K562 (cell line): Measurements from ENCODE around the gene ACTL9. TPM values are rescaled to one million over a fixed set of nuclear protein-coding genes. Genes with fewer than 3 reads are reported as not detected.

ENCODE experiments used
- ATAC-seq: fragments of 200-7000 bp; cut with Tn5 transposase; 3 replicates; pipeline ENCODE4 v1.9.1; 2020; ENCODE audit warnings: moderate library complexity
- BruUV-seq: library from RNA; stranded (reverse); fragments of 400-500 nt; replicated peaks from 2 replicates; lab custom pipeline; 2021; lab: Mats Ljungman, UMichigan
- CTCF ChIA-PET: fragments of 300-600 bp; formaldehyde crosslinking; extraction: SDS; loops from one replicate; lab custom pipeline; 2021; ENCODE audit warnings: low intra/inter-chr PET ratio; lab: Yijun Ruan, JAX
- POLR2A ChIA-PET: fragments of 300-600, 350-650 bp; sonication (Branson Sonifier 250); formaldehyde crosslinking; extraction: SDS; loops from one replicate; lab custom pipeline; 2021; ENCODE audit warnings: antibody characterized with exemption, inconsistent platforms; lab: Yijun Ruan, JAX
- DNase-seq, 4 experiments: peaks; one replicate each; pipeline versions ENCODE4 v3.0.0 to v3.0.0-alpha.2; 2011 to 2018; ENCODE audit warnings: low spot score in 3 of 4, mixed read lengths in 3 of 4; ENCODE audit errors: extremely low read depth in 1 of 4
- FAIRE-seq: peaks from 2 replicates; lab custom pipeline; 2011; peaks lifted over from hg19 to GRCh38; lab: Jason Lieb, UNC
- H2AFZ ChIP-seq: 2 replicates; pipeline ENCODE4 v1.6.0; 2011; ENCODE audit warnings: low read depth, low read length, control low read depth, inconsistent platforms
- H3K27ac ChIP-seq: fragments of 200-600 bp; 3 replicates; pipeline ENCODE4 v1.8.0; 2011; ENCODE audit warnings: low read depth, mild to moderate bottlenecking, control low read depth, inconsistent platforms, low read length, moderate library complexity, mixed read lengths; ENCODE audit errors: extremely low read depth
- H3K27me3 ChIP-seq, 2 experiments: fragments of 300-600 bp in 1 of 2; 2 replicates in 1 of 2; 3 replicates in 1 of 2; pipeline versions ENCODE4 v1.6.0 to v1.8.0; 2011; ENCODE audit warnings: inconsistent platforms in 2 of 2, low read length in 2 of 2, mild to moderate bottlenecking in 1 of 2, mixed read lengths in 1 of 2, moderate library complexity in 1 of 2; ENCODE audit not compliant: control insufficient read depth in 2 of 2, insufficient read depth in 2 of 2
- H3K36me3 ChIP-seq: fragments of 300-600 bp; 3 replicates; pipeline ENCODE4 v1.8.0; 2011; ENCODE audit warnings: mild to moderate bottlenecking, low read length, inconsistent platforms; ENCODE audit not compliant: control insufficient read depth, insufficient read depth
- H3K4me1 ChIP-seq, 2 experiments: fragments of 200-600 bp in 1 of 2; replicated peaks in 1 of 2; 2 replicates in 1 of 2; 3 replicates in 1 of 2; pipeline versions ENCODE4 v1.5.1 to v1.8.0; 2011; ENCODE audit warnings: inconsistent platforms in 2 of 2, low read length in 2 of 2, mild to moderate bottlenecking in 1 of 2, mixed read lengths in 1 of 2, moderate library complexity in 1 of 2; ENCODE audit not compliant: control insufficient read depth in 2 of 2, insufficient read depth in 2 of 2
- H3K4me2 ChIP-seq: 2 replicates; pipeline ENCODE4 v1.6.1; 2011; ENCODE audit warnings: low read length, control low read depth, inconsistent platforms, mixed read lengths; ENCODE audit not compliant: insufficient read depth
- H3K4me3 ChIP-seq: fragments of 200-600 bp; sonication (generic), shearing (Covaris generic); 2 replicates; pipeline ENCODE4 v1.5.1; 2016; ENCODE audit warnings: control low read depth, inconsistent platforms
- H3K79me2 ChIP-seq: fragments of 200-600 bp; 3 replicates; pipeline ENCODE4 v1.8.0; 2011; ENCODE audit warnings: low read length, inconsistent platforms; ENCODE audit not compliant: control insufficient read depth, insufficient read depth
- H3K9ac ChIP-seq, 2 experiments: 2 replicates each; pipeline versions ENCODE4 v1.6.0 to v1.6.1; 2011; ENCODE audit warnings: low read depth in 2 of 2, low read length in 2 of 2, control low read depth in 1 of 2, inconsistent platforms in 1 of 2, mild to moderate bottlenecking in 1 of 2, mixed read lengths in 1 of 2; ENCODE audit not compliant: insufficient read depth in 1 of 2
- H3K9me1 ChIP-seq: one replicate; pipeline ENCODE4 v1.6.0; 2011; ENCODE audit warnings: inconsistent platforms, mild to moderate bottlenecking, low read length, moderate library complexity; ENCODE audit not compliant: control insufficient read depth, insufficient read depth
- H3K9me3 ChIP-seq: replicated peaks from 2 replicates; pipeline ENCODE4 v1.5.1; 2011; ENCODE audit warnings: low read depth, low read length, inconsistent platforms; ENCODE audit not compliant: control insufficient read depth, insufficient read depth
- H4K20me1 ChIP-seq: replicated peaks from 2 replicates; pipeline ENCODE4 v1.6.1; 2011; ENCODE audit warnings: low read length, inconsistent platforms, mixed read lengths; ENCODE audit not compliant: control insufficient read depth, insufficient read depth
- CBX5 ChIP-seq: IDR thresholded peaks from 2 replicates; pipeline ENCODE4 v1.6.1; 2014; ENCODE audit warnings: low read depth, borderline replicate concordance
- CCNT2 ChIP-seq: IDR thresholded peaks from 2 replicates; pipeline ENCODE4 v1.6.1; 2011; ENCODE audit warnings: borderline replicate concordance, low read depth, mild to moderate bottlenecking, moderate library complexity, mixed read lengths, low read length; ENCODE audit not compliant: insufficient read length; ENCODE audit errors: extremely low read depth
- SAP30 ChIP-seq: fragments of 200-600 bp; sonication (generic); IDR thresholded peaks from 2 replicates; pipeline ENCODE4 v1.6.1; 2012; ENCODE audit warnings: borderline replicate concordance, low read depth, mild to moderate bottlenecking, moderate library complexity, low read length, control low read depth, inconsistent platforms; ENCODE audit not compliant: insufficient read depth, poor library complexity, severe bottlenecking
- WGBS: fragments of 100-300 bp; shearing (Covaris generic); methylation state at CpG from one replicate; pipeline ENCODE4 v1.1.6; 2016; ENCODE audit warnings: low coverage, mixed read lengths; ENCODE audit not compliant: insufficient coverage; ENCODE audit errors: missing lambda C conversion rate; 5-methylcytosine and 5-hydroxymethylcytosine counted together
- in situ Hi-C: fragments of 300-500 bp; cut with MboI; formaldehyde crosslinking; loops from 4 replicates; pipeline ENCODE4 v1.15.0; 2018; ENCODE audit warnings: inconsistent platforms, mixed read lengths
- intact Hi-C: fragments of 100-400 bp; cut with micrococcal nuclease; formaldehyde crosslinking; loops from 2 replicates; pipeline ENCODE4 v1.14.2; 2022
- polyA plus RNA-seq, 8 experiments: library from polyadenylated mRNA; depleted of rRNA in 4 of 8; stranded (reverse) in 5 of 8; unstranded in 3 of 8; fragments of >200 nt; fragmentation: Nextera tagmentation in 2 of 8; fragmentation: Illumina TruSeq in 1 of 8; extraction: Ambion mirVana in 2 of 8; extraction: Trizol in 1 of 8; gene quantifications; 2 replicates each; pipeline versions ENCODE4 v1.2.1 to v1.2.3, GENCODE V29; 2011 to 2014; ENCODE audit warnings: inconsistent platforms in 1 of 8, missing spikeins in 1 of 8
- total RNA-seq, 7 experiments: library from RNA; depleted of rRNA in 6 of 7; stranded (reverse); fragments of >200 nt in 6 of 7; fragmentation: Illumina TruSeq in 2 of 7; extraction: Trizol in 2 of 7; gene quantifications; 2 replicates each; pipeline versions ENCODE4 v1.2.1 to v1.2.3, GENCODE V29; 2011 to 2021; ENCODE audit warnings: low replicate concordance in 1 of 7
- TF ChIP-seq, protein P1 (sequence below): IDR thresholded peaks from 2 replicates; pipeline ENCODE4 v1.6.1; 2011; ENCODE audit not compliant: insufficient read length; ENCODE audit errors: extremely low read depth
- TF ChIP-seq, protein P2 (sequence below), 3 experiments: IDR thresholded peaks in 2 of 3; conservative IDR thresholded peaks in 1 of 3; 2 replicates each; pipeline ENCODE4 v1.5.1; 2011 to 2012; ENCODE audit warnings: low read length in 3 of 3, mild to moderate bottlenecking in 3 of 3, control low read depth in 2 of 3, improper control_type of control experiment in 1 of 3, inconsistent platforms in 1 of 3, low read depth in 1 of 3, mixed read lengths in 1 of 3, moderate library complexity in 1 of 3; ENCODE audit not compliant: insufficient read depth in 2 of 3

The ACTL9 gene
- total and polyA plus RNA-seq, 9 of the 15 experiments (the other 6 are each of a cell fraction or from before 2014, with no cell fraction given): not detected

DNA sequence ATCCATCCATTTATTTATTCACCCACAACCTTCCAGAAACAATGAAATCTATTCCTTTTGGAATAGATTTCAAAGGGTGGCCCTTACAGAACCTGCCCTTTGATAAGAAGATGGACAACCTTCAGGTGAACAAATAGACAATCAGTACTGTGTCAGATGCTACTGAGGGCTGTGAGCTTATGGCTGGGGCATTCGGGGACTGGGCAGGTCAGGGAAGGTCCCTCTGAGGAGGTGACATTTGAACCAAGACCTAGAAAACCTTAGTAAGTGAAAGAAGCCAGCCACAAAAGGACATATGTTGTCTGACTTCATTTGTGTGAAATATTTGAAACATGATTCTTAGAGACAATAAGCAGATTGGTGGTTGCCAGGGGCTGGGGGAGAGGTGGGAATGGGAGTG lies 15.7 kb downstream of the ACTL9 start:
- FAIRE-seq (no peak), DNase-seq (no peak), ATAC-seq (no peak)
- TF ChIP-seq CBX5 (no peak), SAP30 (no peak), CCNT2 (no peak)
- TF ChIP-seq, protein P1, sequence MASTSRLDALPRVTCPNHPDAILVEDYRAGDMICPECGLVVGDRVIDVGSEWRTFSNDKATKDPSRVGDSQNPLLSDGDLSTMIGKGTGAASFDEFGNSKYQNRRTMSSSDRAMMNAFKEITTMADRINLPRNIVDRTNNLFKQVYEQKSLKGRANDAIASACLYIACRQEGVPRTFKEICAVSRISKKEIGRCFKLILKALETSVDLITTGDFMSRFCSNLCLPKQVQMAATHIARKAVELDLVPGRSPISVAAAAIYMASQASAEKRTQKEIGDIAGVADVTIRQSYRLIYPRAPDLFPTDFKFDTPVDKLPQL: no peak
- TF ChIP-seq, protein P2, sequence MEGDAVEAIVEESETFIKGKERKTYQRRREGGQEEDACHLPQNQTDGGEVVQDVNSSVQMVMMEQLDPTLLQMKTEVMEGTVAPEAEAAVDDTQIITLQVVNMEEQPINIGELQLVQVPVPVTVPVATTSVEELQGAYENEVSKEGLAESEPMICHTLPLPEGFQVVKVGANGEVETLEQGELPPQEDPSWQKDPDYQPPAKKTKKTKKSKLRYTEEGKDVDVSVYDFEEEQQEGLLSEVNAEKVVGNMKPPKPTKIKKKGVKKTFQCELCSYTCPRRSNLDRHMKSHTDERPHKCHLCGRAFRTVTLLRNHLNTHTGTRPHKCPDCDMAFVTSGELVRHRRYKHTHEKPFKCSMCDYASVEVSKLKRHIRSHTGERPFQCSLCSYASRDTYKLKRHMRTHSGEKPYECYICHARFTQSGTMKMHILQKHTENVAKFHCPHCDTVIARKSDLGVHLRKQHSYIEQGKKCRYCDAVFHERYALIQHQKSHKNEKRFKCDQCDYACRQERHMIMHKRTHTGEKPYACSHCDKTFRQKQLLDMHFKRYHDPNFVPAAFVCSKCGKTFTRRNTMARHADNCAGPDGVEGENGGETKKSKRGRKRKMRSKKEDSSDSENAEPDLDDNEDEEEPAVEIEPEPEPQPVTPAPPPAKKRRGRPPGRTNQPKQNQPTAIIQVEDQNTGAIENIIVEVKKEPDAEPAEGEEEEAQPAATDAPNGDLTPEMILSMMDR (IDR thresholded peaks at IDR 0.05 in 2 of 3, conservative IDR thresholded peaks at IDR 0.05 in 1 of 3; ENCODE audit: insufficient read depth in 2 of 3, low read depth in 1 of 3, low read length in 3 of 3): no peak
- no peaks in the 10 kb centered on the region for H3K27me3 ChIP-seq
- no peak overlapping the region for H3K9ac ChIP-seq
- no peak overlapping the region for H3K4me2 ChIP-seq
- H3K4me3 ChIP-seq: no peak overlapping the region
- no peak overlapping the region for H3K27ac ChIP-seq
- H3K9me1 ChIP-seq: no peaks in the 10 kb centered on the region
- 14% methylated on average over 1 of the region's 1 CpG for WGBS
- no TSS peak for BruUV-seq
- ChIA-PET CTCF (no interaction called here), POLR2A (no interaction called here)
- intact Hi-C loops: no loop called here
- H3K9me3 ChIP-seq: no peaks in the 10 kb centered on the region
- H3K79me2 ChIP-seq: no peaks in the 10 kb centered on the region
- no peaks in the 10 kb centered on the region for H4K20me1 ChIP-seq
- H3K4me1 ChIP-seq: peaks cover 0 to 7% of the 10 kb centered on the region in 2 experiments; a peak in 3 of 5 replicates
- no peak overlapping the region for H2AFZ ChIP-seq
- in situ Hi-C loops: no loop called here
- no peaks in the 10 kb centered on the region for H3K36me3 ChIP-seq
